ENCODE measurements around the gene SLC19A1.

Gene SLC19A1

DNA sequence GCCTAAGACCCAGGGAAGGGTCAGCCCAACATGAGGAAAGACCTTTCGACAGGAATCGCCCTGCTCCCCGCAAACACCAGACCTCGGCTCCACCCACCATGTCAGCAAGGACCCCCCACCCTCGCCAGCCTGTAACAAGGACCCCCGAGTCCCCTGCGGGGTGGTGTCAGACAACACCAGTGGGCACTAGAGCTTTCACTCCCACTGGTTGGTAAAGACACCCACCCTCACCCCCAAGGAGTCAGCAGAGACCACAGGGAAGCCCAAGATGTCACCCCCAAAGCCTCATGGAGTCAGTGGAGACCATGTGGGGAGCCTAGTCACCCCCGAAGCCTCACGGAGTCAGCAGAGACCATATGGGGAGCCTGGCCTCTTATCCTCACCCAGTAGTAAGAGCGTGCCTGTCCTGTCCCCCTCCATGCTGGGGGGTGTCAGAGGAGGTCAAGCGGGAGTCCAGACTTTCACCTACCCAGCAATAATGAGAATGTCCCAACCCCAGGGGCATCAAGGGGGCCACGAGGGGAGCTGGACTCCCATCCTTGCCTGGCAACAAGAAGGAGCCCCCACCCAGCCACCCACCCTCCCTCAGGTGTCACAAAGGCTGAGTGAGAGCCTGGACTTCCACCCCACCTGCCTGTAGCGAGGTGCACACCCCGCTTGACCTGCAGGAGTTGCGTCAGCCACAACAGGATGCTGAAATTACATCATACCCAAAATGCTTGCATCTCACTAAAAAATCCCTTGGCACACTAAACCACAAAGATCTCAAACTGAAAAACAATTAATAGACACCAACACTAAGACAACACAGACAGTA is 24.8 kb downstream of the SLC19A1 start:
- no peak for DNase-seq (ENCODE audit: low read depth, low spot score)

DNA sequence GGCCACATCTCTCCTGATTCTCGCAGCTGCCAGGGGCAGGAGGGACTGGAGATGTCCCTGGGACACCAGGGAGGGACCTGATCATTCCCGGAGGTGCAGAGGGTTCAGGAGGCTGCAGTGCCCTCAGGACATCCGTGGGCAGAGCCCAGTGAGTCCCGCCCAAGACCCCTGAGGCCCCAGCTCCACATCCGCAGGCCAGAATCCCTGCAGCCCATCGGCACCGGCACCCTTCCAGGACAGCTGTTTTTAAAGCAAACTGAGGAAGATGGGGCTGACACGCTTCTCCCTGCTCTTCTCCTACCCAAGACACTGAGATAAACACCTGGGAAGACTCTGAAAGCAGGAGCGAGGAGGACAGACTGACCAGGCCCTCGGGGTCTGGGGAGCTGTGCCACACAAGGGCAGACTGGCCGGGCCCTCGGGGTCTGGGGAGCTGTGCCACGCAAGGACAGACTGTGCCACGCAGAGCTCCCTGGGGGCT is 25.5 kb downstream of the SLC19A1 start:
- DNase-seq (ENCODE audit: low read depth, low spot score) = no peak

DNA sequence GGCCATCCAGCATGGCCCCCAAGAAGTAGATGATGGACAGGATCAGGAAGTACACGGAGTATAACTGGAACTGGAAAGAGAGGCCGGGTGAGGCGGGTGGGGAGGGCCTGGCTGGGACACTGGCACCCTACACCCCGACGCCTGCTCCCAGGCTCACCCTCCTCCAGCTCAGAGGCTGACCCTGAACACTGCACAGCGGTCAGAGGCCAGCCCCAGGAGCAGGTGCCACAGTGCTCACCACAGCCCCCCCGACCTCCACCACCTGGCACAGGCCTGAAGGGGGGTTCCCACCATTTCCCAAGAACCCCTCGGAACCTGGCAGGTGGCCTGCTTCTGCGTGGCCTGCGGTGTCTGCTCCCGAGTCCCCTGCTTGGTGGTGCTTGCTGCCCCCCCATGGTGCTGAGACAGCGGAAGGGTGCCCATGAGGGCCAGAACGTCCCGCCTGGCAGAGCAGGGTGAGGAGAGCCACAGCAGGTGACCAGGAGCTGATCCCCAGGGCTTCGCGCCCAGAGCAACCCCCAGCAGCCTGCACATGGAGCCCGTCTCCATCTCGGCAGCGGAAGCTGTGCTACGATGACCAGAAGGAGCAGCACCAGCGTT is 26.1 kb downstream of the SLC19A1 start:
- no peak for DNase-seq (ENCODE audit: low read depth, low spot score)

DNA sequence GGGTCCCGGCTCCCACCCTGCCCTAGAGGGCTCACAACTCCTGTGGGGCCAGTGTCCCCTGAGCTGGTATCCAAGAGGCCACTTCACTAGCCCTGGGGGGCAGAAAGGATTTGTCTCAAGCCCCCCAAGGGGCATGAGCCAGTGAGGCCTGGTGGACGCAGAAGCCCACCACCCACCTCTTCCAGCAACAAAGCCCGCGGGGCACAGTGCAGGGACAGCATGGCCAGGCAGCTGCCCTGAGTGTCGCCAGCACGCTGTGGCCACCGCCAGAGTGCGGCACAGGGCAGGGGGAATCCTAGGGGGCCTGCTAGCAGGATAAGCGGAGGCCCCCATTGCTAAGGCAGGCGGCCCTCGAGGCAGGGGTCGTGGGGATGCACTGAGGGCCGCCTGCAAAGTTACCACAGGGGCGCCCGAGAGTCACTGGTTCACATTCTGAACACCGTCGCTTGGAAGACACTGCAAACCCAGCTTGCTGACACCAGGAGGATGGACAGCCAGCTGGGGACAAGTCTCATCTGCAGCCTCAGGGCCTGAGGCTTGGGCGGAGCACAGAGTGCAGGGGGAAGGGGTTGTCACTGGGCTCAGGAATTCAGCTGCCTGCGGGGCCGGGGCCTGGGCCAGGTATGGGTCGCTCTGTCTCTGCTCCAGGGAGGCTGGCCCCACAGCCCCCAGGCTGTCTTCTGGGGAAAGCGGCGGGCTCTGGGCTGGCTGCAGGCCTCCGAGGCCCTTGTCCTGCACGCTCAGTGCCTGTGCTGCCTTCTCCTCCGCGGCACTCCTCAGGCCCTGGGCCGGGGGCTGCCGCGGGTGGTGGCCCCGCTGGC is 26.8 kb downstream of the SLC19A1 start:
- no peak for DNase-seq (ENCODE audit: low read depth, low spot score)

DNA sequence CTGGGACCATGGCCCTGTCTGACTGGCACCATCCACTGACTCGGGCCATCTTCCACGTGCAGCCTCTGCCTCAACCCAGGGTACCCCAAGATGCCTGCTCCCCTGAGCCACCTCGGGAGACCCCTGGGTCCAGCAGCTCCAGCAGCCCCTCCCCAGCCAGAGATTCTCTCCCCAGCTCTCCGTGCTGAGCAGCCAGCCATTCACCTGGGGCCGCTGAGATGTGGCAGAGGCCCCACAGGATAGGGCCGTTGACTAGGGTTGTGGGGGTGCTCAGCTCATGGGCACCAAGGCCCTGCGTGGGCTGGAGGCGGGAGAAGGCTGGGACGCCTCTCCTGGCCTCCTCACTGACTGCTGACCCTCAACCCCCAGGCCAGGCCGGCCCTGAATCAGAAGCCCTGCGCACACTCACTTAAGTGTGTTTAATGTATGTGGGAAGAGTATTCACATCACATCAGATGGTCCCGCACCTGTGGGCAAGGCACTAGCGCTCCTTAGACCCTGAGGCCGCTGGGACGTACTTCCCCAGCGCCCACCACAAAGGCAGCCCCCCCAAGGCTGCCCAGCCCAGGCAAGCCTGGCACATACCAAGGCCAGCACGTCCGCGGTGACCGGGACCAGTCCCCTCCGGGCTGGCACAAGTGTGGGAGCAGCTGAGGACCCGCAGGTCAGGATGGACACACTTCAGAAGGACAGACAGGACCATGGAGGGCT is 27.8 kb downstream of the SLC19A1 start:
- DNase-seq (ENCODE audit: low read depth, low spot score) = no peak

DNA sequence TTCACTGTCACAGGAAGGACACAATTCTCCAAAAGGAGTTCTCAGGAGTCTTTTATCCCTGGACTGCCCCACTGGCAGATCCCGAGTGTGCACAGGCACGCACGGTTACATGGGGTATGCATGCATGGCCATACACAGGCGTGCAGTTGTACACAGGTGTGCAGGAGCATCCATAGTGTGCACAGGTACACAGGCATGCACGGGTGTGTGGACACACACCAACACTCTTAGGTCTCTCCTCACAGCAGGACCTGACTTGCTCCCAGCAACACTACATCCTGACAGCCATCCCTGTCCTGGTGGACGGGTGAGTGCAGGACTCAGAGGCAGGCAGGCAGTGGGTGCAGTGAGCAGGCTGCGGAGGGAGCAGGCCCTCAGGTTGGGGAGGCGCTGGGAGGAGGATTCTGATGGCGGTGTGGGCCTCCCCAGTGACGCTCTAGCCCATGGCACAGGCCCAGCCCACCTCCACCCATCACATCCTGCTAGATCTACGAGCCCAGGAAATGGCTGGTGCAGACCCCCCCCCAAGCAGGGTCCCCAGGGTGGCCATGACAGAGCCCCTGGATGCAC is 28.4 kb downstream of the SLC19A1 start:
- no peak for DNase-seq (ENCODE audit: low read depth, low spot score)

DNA sequence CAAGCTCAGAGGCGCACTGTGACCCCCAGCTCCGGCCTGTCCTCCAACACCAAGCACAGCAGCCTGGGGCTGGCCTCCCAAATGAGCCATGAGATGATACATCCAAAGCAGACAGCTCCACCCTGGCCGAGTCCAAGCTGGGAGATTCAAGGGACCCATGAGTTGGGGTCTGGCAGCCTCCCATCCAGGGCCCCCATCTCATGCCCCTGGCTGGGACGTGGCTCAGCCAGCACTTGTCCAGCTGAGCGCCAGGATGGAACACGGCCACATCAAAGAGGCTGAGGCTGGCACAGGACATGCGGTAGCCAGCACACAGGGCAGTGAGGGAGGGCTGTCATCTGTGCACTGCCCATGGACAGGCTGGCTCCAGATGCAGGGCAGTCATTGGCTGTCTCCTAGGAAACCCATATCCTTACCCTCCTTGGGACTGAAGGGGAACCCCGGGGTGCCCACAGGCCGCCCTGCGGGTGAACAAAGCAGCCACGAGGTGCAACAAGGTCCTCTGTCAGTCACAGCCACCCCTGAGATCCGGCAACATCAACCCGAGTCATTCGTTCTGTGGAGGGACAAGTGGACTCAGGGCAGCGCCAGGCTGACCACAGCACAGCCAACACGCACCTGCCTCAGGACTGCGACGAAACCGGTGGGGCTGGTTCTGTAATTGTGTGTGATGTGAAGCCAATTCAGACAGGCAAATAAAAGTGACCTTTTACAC is 29.1 kb downstream of the SLC19A1 start:
- no peak for DNase-seq (ENCODE audit: low read depth, low spot score)

DNA sequence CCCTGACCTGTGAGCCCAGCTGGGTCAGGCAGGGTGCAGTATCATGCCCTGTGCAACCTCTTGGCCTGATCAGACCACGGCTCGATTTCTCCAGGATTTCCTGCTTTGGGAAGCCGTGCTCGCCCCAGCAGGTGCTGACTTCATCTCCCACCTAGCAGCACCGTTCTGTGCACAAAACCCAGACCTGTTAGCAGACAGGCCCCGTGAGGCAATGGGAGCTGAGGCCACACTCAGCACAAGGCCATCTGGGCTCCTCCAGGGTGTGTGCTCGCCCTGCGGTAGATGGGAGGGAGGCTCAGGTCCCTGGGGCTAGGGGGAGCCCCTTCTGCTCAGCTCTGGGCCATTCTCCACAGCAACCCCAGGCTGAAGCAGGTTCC is 29.6 kb downstream of the SLC19A1 start:
- no peak for DNase-seq (ENCODE audit: low read depth, low spot score)

DNA sequence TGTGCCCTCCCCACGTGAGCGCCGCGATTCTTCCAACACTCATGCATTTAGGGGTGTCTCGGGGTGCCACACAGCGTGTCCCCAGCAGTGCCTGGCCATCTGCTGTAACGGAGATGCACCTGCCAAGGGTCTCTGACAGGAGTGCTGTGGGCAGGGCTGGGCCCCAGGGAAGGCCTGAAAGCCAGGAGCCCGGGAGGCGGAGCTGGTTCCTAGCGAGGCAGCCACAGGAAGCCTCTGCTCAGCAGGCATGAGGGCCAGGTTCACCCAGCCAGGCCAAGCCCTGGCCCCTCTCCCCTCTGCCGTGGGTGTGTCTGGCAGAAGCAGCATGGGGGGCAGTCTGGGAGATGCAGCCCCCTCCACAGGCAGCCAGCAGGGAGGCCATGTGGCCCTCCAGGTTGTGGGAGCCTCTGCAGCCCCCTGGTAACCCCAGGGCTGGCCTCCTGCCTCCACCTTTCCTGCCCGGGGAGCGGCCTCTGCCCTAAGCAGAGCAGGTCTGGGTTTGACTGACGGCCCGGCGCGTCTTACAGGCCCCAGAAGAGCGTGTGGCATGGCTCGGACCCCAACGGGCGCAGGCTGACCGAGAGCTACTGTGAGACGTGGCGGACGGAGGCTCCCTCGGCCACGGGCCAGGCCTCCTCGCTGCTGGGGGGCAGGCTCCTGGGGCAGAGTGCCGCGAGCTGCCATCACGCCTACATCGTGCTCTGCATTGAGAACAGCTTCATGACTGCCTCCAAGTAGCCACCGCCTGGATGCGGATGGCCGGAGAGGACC is 30.4 kb downstream of the SLC19A1 start:
- no peak for DNase-seq (ENCODE audit: low read depth, low spot score)

DNA sequence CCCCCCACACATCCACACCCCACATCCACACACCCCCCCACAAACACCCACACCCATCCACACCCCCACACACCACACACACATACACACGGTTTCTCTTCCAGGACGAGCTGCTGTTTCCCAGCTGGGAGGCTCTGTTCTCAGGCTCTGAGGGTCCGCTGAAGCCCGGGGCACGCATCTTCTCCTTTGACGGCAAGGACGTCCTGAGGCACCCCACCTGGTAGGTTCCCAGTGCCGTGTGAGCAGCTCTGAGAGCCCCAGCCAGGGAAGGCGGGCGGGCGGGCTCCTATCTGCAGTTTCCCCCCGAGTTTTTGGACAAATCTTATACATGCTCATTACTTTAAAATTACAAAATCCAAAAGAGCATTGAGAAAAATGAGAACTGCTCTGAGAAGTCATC is 31.2 kb downstream of the SLC19A1 start:
- no peak for DNase-seq (ENCODE audit: low read depth, low spot score)

DNA sequence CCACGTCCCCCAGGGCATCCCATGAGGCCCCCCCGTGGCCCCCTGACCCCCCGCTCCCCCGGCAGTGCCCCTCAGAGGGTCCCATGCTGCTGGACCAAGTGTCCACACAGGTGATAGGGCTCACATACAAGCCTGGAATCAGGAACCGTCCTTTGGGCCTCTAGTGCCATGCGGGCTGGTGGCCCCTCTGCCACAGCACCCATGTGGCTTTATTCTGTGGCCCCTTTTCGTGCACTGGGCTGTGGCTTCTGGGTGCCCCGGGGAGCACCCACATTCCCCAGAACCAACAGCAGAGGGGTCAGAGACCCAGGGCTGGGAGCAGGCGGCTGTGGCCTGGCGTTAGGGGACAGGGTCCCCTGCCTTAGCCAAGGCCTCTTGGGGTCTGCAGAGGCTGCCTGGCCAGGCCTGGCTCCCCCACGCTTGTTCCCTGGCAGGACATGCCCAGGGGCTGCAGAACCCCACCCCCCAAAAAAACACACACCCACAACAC is 31.7 kb downstream of the SLC19A1 start:
- no peak for DNase-seq (ENCODE audit: low read depth, low spot score)

DNA sequence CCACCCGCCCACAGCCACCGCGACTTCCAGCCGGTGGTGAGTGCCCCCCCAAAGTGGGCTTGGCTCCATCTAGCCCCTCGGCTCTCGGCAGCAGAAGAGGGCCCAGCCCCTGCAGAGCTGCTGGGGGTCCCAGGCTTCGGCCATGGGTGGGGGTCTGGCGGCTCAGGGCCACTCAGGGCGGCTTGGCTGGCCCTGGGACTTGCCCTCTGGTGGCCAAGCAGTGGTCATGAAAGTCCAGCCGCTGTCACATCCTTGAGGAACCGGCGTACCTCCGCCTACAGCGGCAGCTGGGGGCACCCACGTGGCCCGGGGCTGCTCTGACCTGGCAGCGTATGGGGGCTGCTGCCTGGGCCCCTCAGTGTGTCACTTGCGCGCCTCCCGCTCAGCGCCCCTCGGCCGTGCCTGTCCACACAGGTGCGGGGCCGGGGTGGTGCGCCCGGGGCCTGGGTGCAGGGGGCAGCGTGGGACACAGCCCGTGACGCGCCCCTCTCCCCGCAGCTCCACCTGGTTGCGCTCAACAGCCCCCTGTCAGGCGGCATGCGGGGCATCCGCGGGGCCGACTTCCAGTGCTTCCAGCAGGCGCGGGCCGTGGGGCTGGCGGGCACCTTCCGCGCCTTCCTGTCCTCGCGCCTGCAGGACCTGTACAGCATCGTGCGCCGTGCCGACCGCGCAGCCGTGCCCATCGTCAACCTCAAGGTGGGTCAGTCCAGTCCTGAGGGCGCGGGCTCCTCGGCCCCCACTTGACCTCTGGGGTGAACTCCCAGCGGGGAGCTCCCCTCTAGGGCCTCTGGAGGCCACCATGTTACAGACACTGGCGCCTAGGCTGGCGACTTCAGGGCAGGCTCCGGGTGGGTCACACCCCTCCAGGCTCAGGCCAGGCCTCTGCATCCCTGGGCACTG is 32.4 kb downstream of the SLC19A1 start:
- no peak for DNase-seq (ENCODE audit: low read depth, low spot score)

DNA sequence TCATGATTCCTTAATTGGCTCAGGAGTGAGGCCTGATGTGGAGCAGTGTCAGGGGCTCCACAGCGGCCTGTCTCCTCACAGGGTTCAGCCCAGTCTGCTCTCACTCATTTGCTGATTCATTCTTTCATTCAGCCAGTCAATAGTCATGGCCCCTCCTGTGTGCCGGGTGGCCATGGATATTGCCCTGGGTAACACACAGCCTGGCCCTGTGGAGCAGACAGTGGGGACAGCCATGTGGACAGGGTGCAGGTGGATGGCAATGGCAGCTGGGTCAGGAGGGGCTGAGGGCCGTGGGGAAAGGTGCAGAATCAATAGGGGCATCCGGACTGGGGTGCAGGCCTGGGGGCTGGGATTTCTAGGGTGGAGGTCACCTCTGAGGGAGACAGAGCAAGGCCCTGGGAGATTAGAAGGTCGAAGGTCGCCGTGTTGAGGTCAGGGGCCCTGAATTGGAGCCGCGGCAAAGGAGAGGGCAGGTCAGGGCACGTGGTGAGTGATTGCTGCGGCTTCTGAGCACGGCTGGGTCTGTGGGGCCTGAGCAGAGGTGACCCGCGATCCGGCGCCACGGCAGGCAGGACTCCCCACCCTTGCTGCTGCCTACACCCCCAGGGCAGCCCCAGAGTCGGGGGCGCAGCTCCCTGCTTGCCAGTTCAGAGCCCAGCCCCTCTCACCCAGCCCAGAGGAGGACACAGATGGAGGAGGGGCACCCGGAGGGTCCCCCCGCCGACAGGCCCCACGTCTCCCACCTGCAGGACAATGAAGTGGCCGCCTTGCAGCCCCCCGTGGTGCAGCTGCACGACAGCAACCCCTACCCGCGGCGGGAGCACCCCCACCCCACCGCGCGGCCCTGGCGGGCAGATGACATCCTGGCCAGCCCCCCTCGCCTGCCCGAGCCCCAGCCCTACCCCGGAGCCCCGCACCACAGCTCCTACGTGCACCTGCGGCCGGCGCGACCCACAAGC is 33.4 kb downstream of the SLC19A1 start:
- no peak for DNase-seq (ENCODE audit: low read depth, low spot score)

DNA sequence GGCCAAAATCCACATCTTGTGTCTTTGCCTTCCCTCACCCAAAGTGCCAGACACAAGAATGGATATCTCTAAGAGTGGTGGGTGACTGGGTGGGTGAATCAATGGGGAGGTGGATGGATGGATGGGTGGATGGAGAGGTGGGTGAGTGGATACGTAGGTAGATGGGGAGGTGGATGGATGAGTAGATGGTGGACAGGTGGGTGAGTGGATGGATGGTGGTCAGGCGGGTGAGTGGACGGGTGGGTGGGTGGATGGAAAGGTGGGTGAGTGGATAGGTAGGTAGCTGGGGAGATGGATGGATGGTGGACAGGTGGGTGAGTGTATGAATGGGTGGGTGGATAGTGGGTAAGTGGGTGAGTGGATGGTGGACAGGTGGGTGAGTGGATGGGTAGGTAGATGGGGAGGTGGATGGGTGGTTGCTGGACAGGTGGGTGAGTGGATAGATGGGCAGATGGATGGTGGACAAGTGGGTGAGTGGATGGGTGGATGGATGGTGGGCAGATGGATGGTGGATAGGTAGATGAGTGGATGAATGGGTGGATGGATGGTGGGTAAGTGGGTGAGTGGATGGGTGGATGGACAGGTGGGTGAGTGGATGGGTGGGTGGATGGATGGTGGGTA is 34.2 kb downstream of the SLC19A1 start:
- DNase-seq (ENCODE audit: low read depth, low spot score) = no peak

DNA sequence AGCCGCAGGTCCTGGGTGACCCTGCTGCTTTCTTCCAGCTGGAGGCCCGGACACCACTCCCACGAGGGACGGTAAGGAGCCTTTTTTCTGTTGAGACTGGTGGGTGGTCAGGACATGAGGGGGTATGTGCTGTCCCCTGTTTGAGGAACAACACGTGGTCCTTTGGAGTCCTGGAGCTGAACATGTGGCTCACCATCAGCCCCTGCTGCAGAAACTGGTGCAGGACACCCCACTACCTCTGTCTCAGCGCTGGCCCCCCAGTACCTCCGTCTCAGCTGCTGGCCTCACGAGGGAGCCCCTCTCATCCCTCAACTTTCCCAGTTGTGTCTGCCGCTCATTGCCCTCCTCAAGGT is 34.7 kb downstream of the SLC19A1 start:
- DNase-seq (ENCODE audit: low read depth, low spot score) = no peak

DNA sequence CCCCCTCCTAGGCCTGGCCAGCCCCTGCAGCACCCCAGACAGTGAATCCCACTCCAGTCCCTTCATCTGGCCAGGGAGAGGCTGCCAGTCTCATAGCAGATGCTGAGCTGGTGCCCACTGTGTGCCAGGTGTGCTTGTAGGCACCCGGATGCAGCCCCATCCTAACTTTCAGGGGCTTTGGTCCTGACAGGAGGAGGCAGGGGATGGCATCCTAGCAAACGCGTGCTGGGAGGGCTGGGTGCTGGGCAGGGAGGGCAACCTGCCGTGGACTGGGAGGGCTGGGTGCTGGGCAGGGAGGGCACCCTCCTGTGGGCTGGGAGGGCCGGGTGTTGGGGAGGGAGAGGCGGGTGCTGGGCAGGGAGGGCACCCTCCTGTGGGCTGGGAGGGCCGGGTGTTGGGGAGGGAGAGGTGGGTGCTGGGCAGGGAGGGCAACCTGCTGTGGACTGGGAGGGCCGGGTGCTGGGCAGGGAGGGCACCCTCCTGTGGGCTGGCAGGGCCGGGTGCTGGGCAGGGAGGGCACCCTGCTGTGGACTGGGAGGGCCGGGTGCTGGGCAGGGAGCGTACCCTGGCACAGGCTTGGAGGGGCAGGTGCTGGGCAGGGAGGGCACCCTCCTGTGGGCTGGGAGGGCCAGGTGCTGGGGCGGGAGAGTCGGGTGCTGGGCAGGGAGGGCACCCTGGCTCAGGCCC is 35.3 kb downstream of the SLC19A1 start:
- DNase-seq (ENCODE audit: low read depth, low spot score) = no peak
